HG02943 (cell line): ENCODE results near the gene PPP1R7.

Source experiments
- ATAC-seq: cut with Tn5 transposase; IDR thresholded peaks from one replicate; pipeline ENCODE4 v1.9.1; 2021; ENCODE audit warnings: mild to moderate bottlenecking, low read depth, moderate library complexity; ENCODE audit not compliant: unreplicated experiment

Gene PPP1R7

GRCh38 chr2:241224851-241225438 lies 74.7 kb downstream of the PPP1R7 start:
- no peak for ATAC-seq

GRCh38 chr2:241225545-241225944 lies 75.3 kb downstream of the PPP1R7 start:
- ATAC-seq: no peak

- ATAC-seq: no peak
These were observed 75.7 kb downstream of the PPP1R7 start for GRCh38 chr2:241225983-241226382.

GRCh38 chr2:241226723-241227572 lies 76.7 kb downstream of the PPP1R7 start:
- ATAC-seq: no peak

GRCh38 chr2:241227594-241227993 lies 77.3 kb downstream of the PPP1R7 start:
- no peak for ATAC-seq

- ATAC-seq: no peak
These were observed 78.0 kb downstream of the PPP1R7 start for GRCh38 chr2:241228081-241228859.

DNA sequence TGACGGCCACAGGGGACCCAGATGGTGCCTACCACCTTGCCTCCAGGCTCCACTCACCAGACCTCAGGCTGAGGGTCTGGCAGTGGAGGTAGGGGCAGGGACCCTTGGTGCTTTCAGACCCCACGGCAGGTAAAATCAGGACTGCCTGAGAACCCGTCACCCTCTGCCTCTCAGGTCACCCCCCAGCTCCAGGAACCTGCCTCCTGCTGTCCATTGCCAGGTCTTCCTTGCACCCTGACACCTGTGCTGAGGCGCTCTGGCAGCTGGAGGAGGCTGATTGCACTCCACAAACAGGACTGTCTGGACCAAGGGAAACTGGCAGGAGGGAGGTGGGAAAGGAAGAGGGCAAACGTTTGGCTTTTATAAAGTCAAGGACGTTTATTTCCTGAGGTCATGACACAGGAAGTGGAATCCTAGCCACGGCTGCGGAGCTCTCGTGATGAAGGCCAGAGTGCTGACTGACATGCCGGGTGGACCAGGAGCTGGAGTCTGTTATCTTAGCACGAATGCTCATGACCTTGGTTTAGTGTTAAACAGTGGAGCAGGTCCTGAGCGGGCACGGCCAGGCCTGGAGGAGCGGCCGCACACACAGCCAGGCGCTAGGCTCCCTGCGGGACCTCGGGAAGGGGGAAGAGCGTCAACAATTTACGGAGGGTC lies 78.7 kb downstream of the PPP1R7 start:
- ATAC-seq: no peak

GRCh38 chr2:241229563-241230401 lies 79.5 kb downstream of the PPP1R7 start:
- no peak for ATAC-seq

DNA sequence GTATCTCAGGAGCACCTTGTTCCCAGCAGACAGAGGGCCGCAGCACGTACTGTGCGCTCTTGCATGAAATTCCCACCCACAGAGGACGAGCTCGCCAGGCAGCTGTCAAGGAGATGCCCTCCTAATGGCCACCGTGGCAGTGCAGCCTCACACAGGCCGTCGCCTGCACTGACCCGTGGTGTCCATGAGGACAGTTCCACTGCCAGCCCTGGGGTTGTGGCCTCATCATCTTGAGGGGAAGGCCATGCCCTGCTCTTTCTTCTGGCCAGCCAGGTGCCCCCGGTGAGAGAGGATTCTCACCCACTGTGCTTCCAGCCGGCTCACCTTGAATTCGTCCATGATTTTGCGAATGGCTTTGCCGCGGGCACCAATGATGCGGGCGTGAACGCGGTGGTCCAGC lies 80.2 kb downstream of the PPP1R7 start:
- no peak for ATAC-seq

- no peak for ATAC-seq
These were observed 82.7 kb downstream of the PPP1R7 start for GRCh38 chr2:241232736-241233575.
